Measurements from ENCODE around the gene PAX7. TPM values are rescaled to one million over a fixed set of nuclear protein-coding genes. Genes with fewer than 3 reads are reported as not detected.

The PAX7 gene
- total and polyA plus RNA-seq, 9 of the 15 experiments (the other 6 are each of a cell fraction or from before 2014, with no cell fraction given), result not detected

- in situ Hi-C loops (cut with MboI), result no loop called here
- peaks cover 3% of the 10 kb centered on the region; the same call in 1 of the 2 replicates for H4K20me1 ChIP-seq (replicated peaks; ENCODE audit: control insufficient read depth, insufficient read depth, low read length)
- peak; percentile 67 for ATAC-seq
- peak; percentile 81 for TF ChIP-seq USF1 (CRISPR knock-in tag; IDR thresholded peaks at IDR 0.05)
- TF ChIP-seq ZNF3 (CRISPR knock-in tag; IDR thresholded peaks at IDR 0.05), result no peak
- peak; percentile 86 for TF ChIP-seq HCFC1 (IDR thresholded peaks at IDR 0.05; ENCODE audit: low read depth, low read length)
- TF ChIP-seq SIX5 (IDR thresholded peaks at IDR 0.05; ENCODE audit: borderline replicate concordance in 1 of 2, insufficient read depth in 1 of 2, low read depth in 1 of 2, low read length in 2 of 2), result peak; percentile 61 to 63
- peak; percentile 73 for TF ChIP-seq ZNF143 (CRISPR knock-in tag; IDR thresholded peaks at IDR 0.05)
- TF ChIP-seq RAD51 (IDR thresholded peaks at IDR 0.05; ENCODE audit: borderline replicate concordance, low read depth), result peak; percentile 81
- peak; percentile 81 for TF ChIP-seq TFE3 (CRISPR knock-in tag; IDR thresholded peaks at IDR 0.05)
- peak; percentile 86 for TF ChIP-seq TOE1 (IDR thresholded peaks at IDR 0.05; ENCODE audit: borderline replicate concordance)
- no peak for TF ChIP-seq TOE1 (CRISPR knock-in tag; IDR thresholded peaks at IDR 0.05; ENCODE audit: borderline replicate concordance, low read depth)
- no peak for TF ChIP-seq SAFB (IDR thresholded peaks at IDR 0.05; ENCODE audit: borderline replicate concordance, low read depth, low read length)
- TF ChIP-seq USF2 (CRISPR knock-in tag; IDR thresholded peaks at IDR 0.05), result peak; percentile 92
- H2AFZ ChIP-seq (ENCODE audit: low read depth, low read length), result no peak overlapping the region
- H3K4me1 ChIP-seq (replicated peaks in 1 of 2; ENCODE audit: control insufficient read depth in 2 of 2, insufficient read depth in 2 of 2, low read length in 2 of 2), result no peaks in the 10 kb centered on the region
- BruUV-seq (replicated peaks), result no TSS peak
- ChIA-PET CTCF (ENCODE audit: low intra/inter-chr PET ratio) (no interaction called here), POLR2A (no interaction called here)
- H3K9me3 ChIP-seq (replicated peaks; ENCODE audit: control insufficient read depth, insufficient read depth, low read depth, low read length), result no peaks in the 10 kb centered on the region
- FAIRE-seq, result no peak
- WGBS (ENCODE audit: insufficient coverage, low coverage, missing lambda C conversion rate), result 0% methylated on average over 1 of the region's 1 CpG
- H3K36me3 ChIP-seq (ENCODE audit: control insufficient read depth, insufficient read depth, low read length), result no peaks in the 10 kb centered on the region
- peaks cover 4 to 11% of the 10 kb centered on the region in 2 experiments; a peak in 4 of 5 replicates for H3K27me3 ChIP-seq (ENCODE audit: control insufficient read depth in 2 of 2, insufficient read depth in 2 of 2, low read length in 2 of 2)
- H3K4me2 ChIP-seq (ENCODE audit: insufficient read depth, low read length), result no peak overlapping the region
- no peak overlapping the region for H3K4me3 ChIP-seq
- H3K9ac ChIP-seq (ENCODE audit: insufficient read depth in 1 of 2, low read depth in 2 of 2, low read length in 2 of 2), result no peak overlapping the region
- no peaks in the 10 kb centered on the region for H3K9me1 ChIP-seq (ENCODE audit: control insufficient read depth, insufficient read depth, low read length)
- no peak for DNase-seq (ENCODE audit: extremely low read depth in 1 of 4, low spot score in 3 of 4)
- no peak overlapping the region for H3K27ac ChIP-seq (ENCODE audit: extremely low read depth, low read depth, low read length)
- intact Hi-C loops (cut with micrococcal nuclease), result no loop called here
- no peaks in the 10 kb centered on the region for H3K79me2 ChIP-seq (ENCODE audit: control insufficient read depth, insufficient read depth, low read length)
Observed at GRCh38 chr1:18592368-18592767, 38.3 kb upstream of the PAX7 start.
